HG03520 (cell line): Measurements from ENCODE around the gene IFRD1.
"Not testable (repeated sequence)": the region's sequence is repeated elsewhere in the genome, so short reads cannot be mapped to it uniquely, and the experiment has no call there.

Experiments
- ATAC-seq: cut with Tn5 transposase; IDR thresholded peaks from one replicate; pipeline ENCODE4 v1.9.1; 2021; ENCODE audit warnings: mild to moderate bottlenecking, moderate library complexity; ENCODE audit not compliant: unreplicated experiment

The IFRD1 gene

GRCh38 chr7:112512451-112513210 is 62.4 kb downstream of the IFRD1 start:
- no peak for ATAC-seq

- no peak for ATAC-seq
Observed at GRCh38 chr7:112515989-112516388, 65.7 kb downstream of the IFRD1 start.

- not testable (repeated sequence) for ATAC-seq
Observed at GRCh38 chr7:112516418-112516817, 66.2 kb downstream of the IFRD1 start.

GRCh38 chr7:112517487-112517886 is 67.2 kb downstream of the IFRD1 start:
- no peak for ATAC-seq

GRCh38 chr7:112520787-112521186 is 70.5 kb downstream of the IFRD1 start:
- ATAC-seq, result no peak

- ATAC-seq, result no peak
Observed at GRCh38 chr7:112521942-112522341, 71.7 kb downstream of the IFRD1 start.

GRCh38 chr7:112523871-112524270 is 73.6 kb downstream of the IFRD1 start:
- no peak for ATAC-seq
